NCI-H774 (cell line): ENCODE results near the gene ATXN7.

Experiments used
- DNase-seq: peaks from one replicate; lab custom pipeline; 2025; lab: John Stamatoyannopoulos, UW

Gene ATXN7

GRCh38 chr3:63963496-63963895 is 99.8 kb downstream of the ATXN7 start:
- no peak for DNase-seq

DNA sequence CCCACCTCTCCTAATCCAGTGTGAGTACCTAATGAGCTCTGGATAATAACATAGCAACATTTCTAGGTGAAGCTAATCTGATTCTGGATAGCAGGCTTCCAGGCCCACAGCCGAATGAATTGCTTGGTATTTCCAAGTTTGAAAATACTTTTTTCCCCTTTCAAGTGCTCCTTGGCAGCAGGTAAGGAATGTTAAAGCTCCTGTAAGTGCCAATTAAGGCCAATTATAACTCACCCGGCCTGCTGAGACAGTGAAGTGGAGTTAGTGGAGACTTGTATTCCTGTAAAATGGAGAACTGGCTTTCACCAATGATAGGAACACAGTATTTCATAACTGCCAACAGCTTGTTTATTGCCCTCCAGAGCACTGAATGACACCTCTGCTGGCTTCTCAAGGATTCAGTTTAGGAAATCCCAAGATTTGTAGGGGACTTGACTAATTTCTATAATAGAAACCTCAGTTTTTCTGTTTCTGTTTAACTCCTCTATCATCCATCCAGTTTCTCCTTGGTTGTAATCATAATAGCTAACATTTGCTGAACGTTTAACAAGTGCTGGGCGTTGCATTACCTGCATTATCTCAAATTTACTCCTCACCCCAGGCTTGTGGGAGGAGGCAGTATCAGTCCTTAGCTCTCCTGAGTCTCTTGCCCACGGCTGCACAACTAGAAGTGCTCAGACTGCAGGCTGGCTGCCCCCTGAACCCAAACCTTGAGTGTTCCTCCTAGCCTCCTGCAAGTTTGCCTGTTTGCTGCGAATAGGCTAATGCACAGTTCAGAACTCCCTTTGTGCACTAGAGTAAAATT is 101.2 kb downstream of the ATXN7 start:
- DNase-seq: no peak

DNA sequence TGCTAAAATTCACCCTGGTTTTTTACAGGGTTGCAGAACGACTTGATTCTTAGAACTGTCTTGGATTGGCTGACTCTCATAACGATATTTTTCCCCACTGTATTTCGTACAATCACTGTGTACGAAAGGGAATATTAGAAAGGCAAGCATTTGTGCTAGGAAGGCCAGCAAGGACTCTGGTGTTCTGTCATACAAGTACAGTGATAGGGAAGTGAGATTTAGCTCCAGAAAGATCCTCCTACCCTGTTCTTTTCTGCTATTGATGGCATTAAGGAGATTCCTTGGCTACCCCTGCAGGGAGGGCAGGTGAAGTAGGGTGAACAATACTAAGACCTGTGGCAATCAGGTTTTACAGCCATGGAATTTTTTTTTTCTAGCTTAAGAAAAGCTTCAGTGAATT is 102.3 kb downstream of the ATXN7 start:
- no peak for DNase-seq

DNA sequence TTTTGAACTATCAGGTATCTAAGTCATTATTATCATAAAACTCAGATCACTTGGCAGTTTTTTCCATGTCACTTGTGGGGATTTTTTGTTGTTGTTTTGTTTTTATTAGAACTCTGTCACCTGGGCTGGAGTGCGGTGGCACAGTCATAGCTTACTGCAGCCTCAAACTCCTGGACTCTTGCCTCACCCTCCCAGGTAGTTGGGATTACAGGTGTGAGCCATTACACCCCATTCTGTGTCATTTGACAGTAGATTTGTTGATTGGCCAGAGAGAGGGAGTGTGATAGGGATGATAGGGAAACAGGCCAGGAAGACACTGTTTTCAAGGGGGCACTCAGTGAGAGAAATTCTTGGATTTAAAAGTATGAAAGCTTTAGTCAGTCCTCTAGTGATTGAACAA is 103.2 kb downstream of the ATXN7 start:
- no peak for DNase-seq

DNA sequence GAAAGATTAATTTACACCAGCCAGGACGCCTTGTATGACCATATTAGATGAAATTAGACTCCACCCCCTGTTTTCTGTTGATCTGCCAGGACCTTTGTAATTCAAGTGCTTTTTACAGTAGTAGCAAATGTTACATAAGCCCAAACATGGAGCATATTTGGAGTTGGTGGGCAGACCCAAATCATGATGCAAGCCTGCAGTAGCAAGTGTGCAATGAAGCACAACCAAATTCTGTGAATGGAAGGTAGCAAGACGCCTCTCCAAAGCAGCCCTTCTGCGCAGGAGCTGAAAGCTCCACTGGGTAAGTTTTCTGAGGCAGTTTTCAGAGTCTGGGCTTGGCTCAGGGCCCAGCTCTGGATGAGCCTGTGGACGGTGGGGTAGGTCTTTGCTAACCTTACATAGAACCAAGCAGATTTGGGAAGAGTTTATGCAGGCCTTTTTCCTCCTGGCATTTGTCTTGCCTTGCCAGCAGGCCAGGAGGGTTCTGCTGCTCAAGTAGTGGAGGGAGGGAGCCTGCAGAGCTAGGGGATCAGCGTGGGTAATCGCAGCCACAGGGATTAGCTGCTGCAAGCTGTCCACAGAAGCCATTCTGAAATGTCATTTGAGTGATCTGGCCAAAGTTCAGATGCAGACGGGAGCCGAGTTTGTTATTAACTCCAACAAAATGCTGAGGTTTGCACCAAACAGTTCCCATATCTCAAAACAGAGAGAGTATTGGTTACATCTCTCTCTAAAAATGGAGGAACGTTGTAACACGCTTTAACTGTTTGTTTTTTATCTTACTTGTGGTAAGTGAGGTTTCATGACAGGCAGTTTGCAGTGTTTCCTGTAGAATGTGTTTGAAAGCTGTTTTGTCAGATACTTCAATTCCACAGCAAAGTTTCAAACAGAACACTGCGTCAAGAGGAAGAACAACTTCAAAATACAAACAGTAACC is 104.3 kb downstream of the ATXN7 start:
- no peak for DNase-seq

- no peak for DNase-seq
These were observed 105.1 kb downstream of the ATXN7 start for GRCh38 chr3:63968612-63969350.

DNA sequence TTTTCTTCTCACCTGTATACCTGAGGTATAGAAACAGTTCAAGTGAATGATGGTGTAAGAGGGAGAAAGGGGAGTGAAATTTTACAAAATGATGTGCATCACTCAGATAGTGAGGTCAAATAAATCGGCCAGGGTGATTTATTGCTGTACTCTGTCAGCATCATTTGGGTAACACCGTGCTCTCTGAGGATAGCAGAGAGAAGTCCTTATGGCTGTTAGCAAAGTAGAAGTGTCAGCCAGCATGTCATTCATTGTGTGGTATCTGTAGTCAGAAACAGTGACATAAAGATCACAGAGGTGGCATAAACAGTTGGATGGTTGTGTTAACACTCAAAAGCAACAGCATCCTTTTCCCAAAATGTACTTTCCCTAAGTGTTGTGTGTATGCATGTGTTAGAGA is 106.2 kb downstream of the ATXN7 start:
- no peak for DNase-seq

GRCh38 chr3:63970631-63971475 is 107.2 kb downstream of the ATXN7 start:
- DNase-seq: no peak

DNA sequence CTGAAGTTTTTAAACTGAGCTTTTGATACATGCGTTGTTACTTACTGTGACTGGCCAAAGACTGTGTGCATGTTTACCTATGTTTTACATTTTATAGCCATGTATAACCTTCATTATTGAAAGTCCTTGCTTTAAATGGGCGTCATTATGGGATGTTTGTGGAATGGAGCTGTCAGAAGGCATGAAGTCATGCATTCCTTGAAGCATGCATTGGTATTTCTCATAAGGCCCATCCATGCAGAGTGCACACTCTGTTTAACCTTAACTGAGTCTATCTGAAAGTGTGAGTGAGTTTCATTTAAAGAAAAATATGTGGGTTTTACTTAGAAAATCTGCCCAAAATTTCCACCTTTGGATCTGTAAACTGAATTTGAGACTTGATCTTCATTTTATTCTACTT is 108.5 kb downstream of the ATXN7 start:
- no peak for DNase-seq

DNA sequence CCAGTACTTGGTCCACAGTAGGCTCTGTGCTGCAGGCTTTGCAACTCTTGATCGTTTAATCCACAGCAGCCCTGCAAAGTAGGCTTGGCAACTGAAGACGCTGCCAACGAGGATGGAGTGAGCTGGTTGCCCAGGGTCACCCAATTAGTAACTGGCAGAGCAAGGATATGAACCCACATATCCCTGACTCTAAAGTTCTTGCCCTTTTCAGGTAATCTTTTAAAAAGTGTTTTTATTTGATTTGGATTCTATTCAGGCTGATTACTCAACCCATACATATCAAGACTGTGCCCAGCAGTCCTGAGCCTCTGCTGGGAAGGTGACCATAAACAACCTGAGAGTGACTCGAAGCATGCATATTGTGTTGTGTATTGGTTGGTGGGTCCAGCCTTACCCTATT is 109.3 kb downstream of the ATXN7 start:
- no peak for DNase-seq

- DNase-seq: no peak
These were observed 109.7 kb downstream of the ATXN7 start for GRCh38 chr3:63973406-63973805.

- DNase-seq: no peak
These were observed 110.8 kb downstream of the ATXN7 start for GRCh38 chr3:63974451-63974850.

- DNase-seq: no peak
These were observed 112.1 kb downstream of the ATXN7 start for GRCh38 chr3:63975723-63976122.

DNA sequence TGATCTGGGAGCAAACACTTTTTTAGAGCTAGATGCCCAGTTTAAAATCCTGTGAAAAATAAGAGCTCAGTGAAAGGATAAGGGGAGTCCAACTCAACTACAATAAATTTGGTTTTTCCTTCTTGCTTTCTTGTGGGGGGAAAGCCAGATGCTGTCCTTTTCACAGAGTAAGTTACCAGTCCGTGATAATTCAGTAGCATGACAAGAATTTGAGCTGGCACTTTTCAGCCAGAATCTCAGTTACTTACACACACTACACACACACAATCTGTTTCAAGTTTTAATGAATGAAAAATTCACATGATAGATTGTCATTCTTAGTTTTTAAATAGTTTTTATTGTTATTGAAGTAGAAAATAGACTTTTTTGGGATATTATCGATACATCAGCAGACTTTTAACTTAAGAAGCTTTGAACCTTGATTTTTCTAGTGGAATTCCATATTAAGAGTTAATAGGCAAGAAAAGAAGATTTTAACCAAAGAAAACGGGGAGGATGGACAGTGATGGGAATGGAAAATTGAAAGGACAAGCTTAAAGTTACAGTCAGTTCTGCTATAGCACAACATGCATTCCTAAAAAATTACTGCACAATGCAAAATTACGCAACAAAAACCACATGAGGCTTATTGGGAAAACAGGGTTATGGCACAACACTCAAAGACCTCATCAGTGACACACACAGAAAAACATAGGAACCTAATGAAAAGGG is 112.6 kb downstream of the ATXN7 start:
- DNase-seq: no peak

DNA sequence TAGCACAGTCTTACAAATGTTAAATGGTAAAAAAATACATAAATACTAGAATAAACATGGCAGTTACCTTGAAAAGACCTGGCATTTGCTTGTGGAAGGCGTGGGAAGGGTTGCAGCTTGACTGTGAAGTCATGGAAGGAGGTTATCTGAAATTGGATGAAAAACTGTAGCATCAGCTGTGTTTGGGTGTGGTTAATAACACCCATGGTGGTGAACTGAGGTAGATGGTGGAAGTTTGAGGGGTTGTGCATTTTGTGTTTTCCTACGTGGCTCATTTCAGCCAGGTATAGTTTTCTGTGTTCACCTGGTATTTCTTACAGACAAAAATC is 113.2 kb downstream of the ATXN7 start:
- no peak for DNase-seq

DNA sequence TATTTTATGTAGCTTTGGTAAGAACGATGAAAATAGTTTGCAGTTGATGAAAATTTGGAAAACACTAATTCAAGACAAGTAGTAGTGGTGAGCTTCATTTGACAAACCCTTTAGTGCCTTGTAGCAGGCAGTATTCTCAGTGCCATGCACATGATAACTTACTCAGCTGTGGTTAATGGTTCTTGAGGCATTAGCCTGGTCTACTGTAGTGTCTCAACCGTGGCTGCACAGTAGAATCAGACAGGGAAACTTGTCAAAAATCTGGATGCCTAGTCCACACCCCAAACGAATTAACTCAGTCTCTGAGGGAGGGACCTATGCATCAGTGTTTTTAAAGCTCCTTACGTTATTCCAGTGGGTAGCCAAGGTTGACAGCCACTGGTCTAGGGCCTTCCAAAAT is 114.2 kb downstream of the ATXN7 start:
- DNase-seq: no peak

DNA sequence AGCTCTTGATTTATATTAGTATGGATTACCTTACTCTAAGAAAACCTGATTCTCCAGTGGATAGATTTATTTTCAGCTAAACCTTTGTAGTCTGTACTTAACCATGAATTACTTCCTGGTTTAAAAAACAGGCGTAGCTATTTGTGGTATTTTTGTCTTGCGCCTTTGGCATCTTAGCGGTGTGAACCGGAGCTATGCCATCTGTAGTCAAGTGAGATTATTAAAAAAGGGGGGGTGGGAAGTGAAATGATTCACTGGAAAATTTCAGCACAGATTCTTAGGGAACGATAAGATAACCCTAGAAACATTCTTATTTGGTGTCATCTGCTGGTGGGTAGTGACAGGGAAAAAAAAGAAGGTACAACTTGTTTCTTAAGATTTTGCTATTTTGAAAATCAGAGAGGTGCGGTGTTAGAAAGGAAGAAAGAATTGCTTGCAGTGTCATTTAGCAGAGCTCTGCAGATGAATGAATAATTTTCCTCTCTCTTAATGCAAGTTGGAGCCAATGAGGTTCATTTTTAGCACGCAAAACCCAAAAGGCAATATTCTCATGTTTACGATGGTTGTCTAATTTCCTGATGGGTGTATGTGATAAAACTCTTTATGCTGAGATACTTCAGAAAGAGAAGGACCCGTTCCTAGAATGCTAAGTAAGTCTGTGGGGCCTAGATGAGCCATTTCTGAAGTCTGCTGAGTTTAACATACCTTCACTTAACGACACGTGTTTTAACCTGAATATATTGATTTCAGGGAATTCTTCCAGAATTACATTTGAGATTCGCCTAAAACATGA is 115.6 kb downstream of the ATXN7 start:
- no peak for DNase-seq

DNA sequence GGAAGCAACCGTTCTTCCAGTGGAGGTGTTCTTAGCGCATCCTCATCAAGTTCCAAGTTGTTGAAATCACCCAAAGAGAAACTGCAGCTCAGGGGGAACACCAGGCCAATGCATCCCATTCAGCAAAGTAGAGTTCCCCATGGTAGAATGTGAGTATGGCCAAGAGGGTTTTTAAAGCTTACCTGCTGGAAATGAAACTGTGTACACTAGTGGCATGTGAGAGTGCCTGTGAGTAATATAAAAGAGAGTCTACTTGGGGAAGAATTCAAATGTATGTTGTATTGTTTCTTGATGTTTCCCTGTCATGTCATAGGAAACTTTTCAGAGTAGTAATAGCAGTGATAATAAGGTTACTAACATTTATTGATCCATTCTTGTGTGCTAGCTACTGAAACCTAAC is 116.4 kb downstream of the ATXN7 start:
- DNase-seq: no peak

GRCh38 chr3:63980830-63981498 is 117.3 kb downstream of the ATXN7 start:
- DNase-seq: no peak

DNA sequence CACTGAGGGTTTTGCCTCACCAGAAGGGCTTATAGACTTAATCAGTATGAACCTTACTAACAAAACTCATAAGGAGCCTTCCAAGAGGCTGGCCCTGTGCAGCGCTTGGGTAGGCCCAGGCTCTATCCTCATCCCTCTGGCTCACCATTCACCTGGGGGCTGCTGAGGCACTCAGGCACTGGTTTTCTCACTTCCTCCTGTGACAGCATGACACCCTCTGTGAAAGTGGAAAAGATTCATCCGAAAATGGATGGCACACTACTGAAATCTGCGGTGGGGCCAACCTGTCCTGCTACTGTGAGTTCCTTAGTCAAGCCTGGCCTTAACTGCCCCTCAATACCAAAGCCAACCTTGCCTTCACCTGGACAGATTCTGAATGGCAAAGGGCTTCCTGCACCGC is 118.3 kb downstream of the ATXN7 start:
- DNase-seq: no peak
